Measurements from ENCODE around the gene UBR4. TPM values are rescaled to one million over a fixed set of nuclear protein-coding genes. Genes with fewer than 3 reads are reported as not detected.

The UBR4 gene
- total RNA-seq, 1 experiment from 2014 or later = 201 TPM

- Histone ChIP-seq H3K27ac (ENCODE audit: low read length) (no peak overlapping the region), H3K79me2 (ENCODE audit: low read length) (no peaks in the 10 kb centered on the region), H3K4me3 (ENCODE audit: low read length) (no peak overlapping the region), H3K36me3 (ENCODE audit: insufficient read depth, low read length) (no peaks in the 10 kb centered on the region), H3K27me3 (ENCODE audit: low read length) (no peaks in the 10 kb centered on the region), H3K9me3 (ENCODE audit: low read length) (no peaks in the 10 kb centered on the region), H4K20me1 (ENCODE audit: insufficient read depth, low read depth, low read length) (no peaks in the 10 kb centered on the region), H3K4me2 (ENCODE audit: low read depth, low read length, poor library complexity, severe bottlenecking) (no peak overlapping the region), H2AFZ (ENCODE audit: low read length) (no peak overlapping the region), H3K9me2 (replicated peaks; ENCODE audit: insufficient read depth, low read length) (no peaks in the 10 kb centered on the region), H3K9ac (ENCODE audit: low read length) (no peak overlapping the region), H3K4me1 (ENCODE audit: low read length) (no peaks in the 10 kb centered on the region)
- no peak for DNase-seq
Measured at GRCh38 chr1:19049798-19050197, 160.3 kb downstream of the UBR4 start.

- no peak overlapping the region for H3K4me2 ChIP-seq (ENCODE audit: low read depth, low read length, poor library complexity, severe bottlenecking)
- no peak overlapping the region for H2AFZ ChIP-seq (ENCODE audit: low read length)
- H3K27me3 ChIP-seq (ENCODE audit: low read length) = no peaks in the 10 kb centered on the region
- H3K9me2 ChIP-seq (replicated peaks; ENCODE audit: insufficient read depth, low read length) = no peaks in the 10 kb centered on the region
- H3K79me2 ChIP-seq (ENCODE audit: low read length) = no peaks in the 10 kb centered on the region
- no peak overlapping the region for H3K27ac ChIP-seq (ENCODE audit: low read length)
- no peak for DNase-seq
- no peaks in the 10 kb centered on the region for H3K36me3 ChIP-seq (ENCODE audit: insufficient read depth, low read length)
- H3K9ac ChIP-seq (ENCODE audit: low read length) = no peak overlapping the region
- H3K4me1 ChIP-seq (ENCODE audit: low read length) = no peaks in the 10 kb centered on the region
- no peaks in the 10 kb centered on the region for H3K9me3 ChIP-seq (ENCODE audit: low read length)
- H3K4me3 ChIP-seq (ENCODE audit: low read length) = no peak overlapping the region
- no peaks in the 10 kb centered on the region for H4K20me1 ChIP-seq (ENCODE audit: insufficient read depth, low read depth, low read length)
Measured at GRCh38 chr1:19049128-19049768, 160.8 kb downstream of the UBR4 start.

DNA sequence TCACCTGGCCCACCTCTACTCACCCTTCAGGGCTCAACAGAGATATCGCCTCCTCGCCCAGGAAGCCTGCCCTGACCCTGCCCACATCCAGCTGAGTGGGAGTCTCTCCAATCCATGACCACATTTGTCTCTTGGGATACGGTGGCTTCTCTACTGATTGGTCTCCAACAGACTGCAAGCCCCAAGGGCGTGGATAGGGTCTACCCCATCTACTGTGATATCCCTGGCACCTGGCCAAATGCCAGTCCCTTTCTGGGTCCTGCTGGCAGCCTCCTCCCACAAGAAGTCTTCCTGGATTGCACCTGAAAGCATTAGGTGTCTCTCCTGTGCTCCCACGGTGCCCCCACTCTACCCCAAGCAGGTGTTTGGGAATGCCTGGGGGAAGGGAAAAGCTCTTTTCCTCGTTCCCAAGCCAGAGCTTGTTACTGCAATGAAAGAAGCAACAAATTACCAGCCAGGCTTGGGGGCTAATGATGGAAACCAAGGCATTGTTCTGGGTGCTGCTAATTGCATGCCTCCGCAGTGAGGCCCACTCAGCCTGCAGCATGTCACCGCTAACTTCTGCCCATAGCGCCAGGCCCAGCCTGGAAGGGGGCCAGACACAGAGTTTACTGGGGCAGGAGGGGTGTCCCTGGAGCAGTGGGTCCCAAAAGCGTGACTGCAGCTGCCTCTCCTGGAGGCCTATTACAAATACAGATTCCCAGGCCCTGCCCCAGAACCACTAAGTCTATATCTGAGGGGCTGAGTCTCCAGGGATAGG lies 162.9 kb downstream of the UBR4 start:
- no peak for DNase-seq
- Histone ChIP-seq H2AFZ (ENCODE audit: low read length) (no peak overlapping the region), H4K20me1 (ENCODE audit: insufficient read depth, low read depth, low read length) (no peaks in the 10 kb centered on the region), H3K27me3 (ENCODE audit: low read length) (no peaks in the 10 kb centered on the region), H3K9me2 (replicated peaks; ENCODE audit: insufficient read depth, low read length) (no peaks in the 10 kb centered on the region), H3K4me2 (ENCODE audit: low read depth, low read length, poor library complexity, severe bottlenecking) (no peak overlapping the region), H3K36me3 (ENCODE audit: insufficient read depth, low read length) (no peaks in the 10 kb centered on the region), H3K4me3 (ENCODE audit: low read length) (no peak overlapping the region), H3K9ac (ENCODE audit: low read length) (no peak overlapping the region), H3K4me1 (ENCODE audit: low read length) (no peaks in the 10 kb centered on the region), H3K9me3 (ENCODE audit: low read length) (no peaks in the 10 kb centered on the region), H3K79me2 (ENCODE audit: low read length) (no peaks in the 10 kb centered on the region), H3K27ac (ENCODE audit: low read length) (no peak overlapping the region)

- no peak overlapping the region for H3K9ac ChIP-seq (ENCODE audit: low read length)
- H3K9me2 ChIP-seq (replicated peaks; ENCODE audit: insufficient read depth, low read length) = no peaks in the 10 kb centered on the region
- no peak overlapping the region for H3K4me2 ChIP-seq (ENCODE audit: low read depth, low read length, poor library complexity, severe bottlenecking)
- no peak overlapping the region for H3K27ac ChIP-seq (ENCODE audit: low read length)
- no peaks in the 10 kb centered on the region for H3K27me3 ChIP-seq (ENCODE audit: low read length)
- H2AFZ ChIP-seq (ENCODE audit: low read length) = no peak overlapping the region
- no peaks in the 10 kb centered on the region for H3K4me1 ChIP-seq (ENCODE audit: low read length)
- no peaks in the 10 kb centered on the region for H3K36me3 ChIP-seq (ENCODE audit: insufficient read depth, low read length)
- no peaks in the 10 kb centered on the region for H4K20me1 ChIP-seq (ENCODE audit: insufficient read depth, low read depth, low read length)
- no peaks in the 10 kb centered on the region for H3K79me2 ChIP-seq (ENCODE audit: low read length)
- no peak for DNase-seq
- H3K9me3 ChIP-seq (ENCODE audit: low read length) = no peaks in the 10 kb centered on the region
- no peak overlapping the region for H3K4me3 ChIP-seq (ENCODE audit: low read length)
Measured at GRCh38 chr1:19045898-19046880, 163.9 kb downstream of the UBR4 start.

GRCh38 chr1:19044975-19045831 lies 164.9 kb downstream of the UBR4 start:
- no peaks in the 10 kb centered on the region for H3K27me3 ChIP-seq (ENCODE audit: low read length)
- H3K4me2 ChIP-seq (ENCODE audit: low read depth, low read length, poor library complexity, severe bottlenecking) = no peak overlapping the region
- H4K20me1 ChIP-seq (ENCODE audit: insufficient read depth, low read depth, low read length) = no peaks in the 10 kb centered on the region
- H3K9me2 ChIP-seq (replicated peaks; ENCODE audit: insufficient read depth, low read length) = no peaks in the 10 kb centered on the region
- H3K4me3 ChIP-seq (ENCODE audit: low read length) = no peak overlapping the region
- no peak for DNase-seq
- no peaks in the 10 kb centered on the region for H3K79me2 ChIP-seq (ENCODE audit: low read length)
- H3K27ac ChIP-seq (ENCODE audit: low read length) = no peak overlapping the region
- H3K36me3 ChIP-seq (ENCODE audit: insufficient read depth, low read length) = no peaks in the 10 kb centered on the region
- no peaks in the 10 kb centered on the region for H3K4me1 ChIP-seq (ENCODE audit: low read length)
- no peak overlapping the region for H3K9ac ChIP-seq (ENCODE audit: low read length)
- no peaks in the 10 kb centered on the region for H3K9me3 ChIP-seq (ENCODE audit: low read length)
- H2AFZ ChIP-seq (ENCODE audit: low read length) = no peak overlapping the region

DNA sequence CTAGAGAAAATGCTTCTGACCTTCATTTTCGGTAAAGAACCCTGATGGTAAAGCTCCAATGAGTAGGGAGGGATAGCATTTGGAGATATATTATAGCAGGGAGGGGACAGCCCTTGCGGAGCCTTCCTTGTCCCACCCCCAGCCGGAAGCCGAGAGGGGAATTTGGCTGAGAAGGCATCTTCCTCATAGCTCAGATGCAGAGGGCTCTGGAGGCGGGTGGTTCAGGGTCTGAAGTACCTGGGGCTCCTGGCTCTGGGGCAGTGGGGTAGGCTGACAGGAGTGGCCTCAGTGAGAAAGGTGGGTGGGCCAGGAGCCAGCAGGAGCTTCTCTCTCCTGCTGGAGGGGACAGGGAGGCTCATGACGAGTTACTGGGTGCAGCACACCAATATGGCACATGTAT lies 165.6 kb downstream of the UBR4 start:
- no peaks in the 10 kb centered on the region for H3K79me2 ChIP-seq (ENCODE audit: low read length)
- no peaks in the 10 kb centered on the region for H3K9me3 ChIP-seq (ENCODE audit: low read length)
- H2AFZ ChIP-seq (ENCODE audit: low read length) = no peak overlapping the region
- H3K36me3 ChIP-seq (ENCODE audit: insufficient read depth, low read length) = no peaks in the 10 kb centered on the region
- H3K9ac ChIP-seq (ENCODE audit: low read length) = no peak overlapping the region
- H3K27ac ChIP-seq (ENCODE audit: low read length) = no peak overlapping the region
- H4K20me1 ChIP-seq (ENCODE audit: insufficient read depth, low read depth, low read length) = no peaks in the 10 kb centered on the region
- H3K4me3 ChIP-seq (ENCODE audit: low read length) = no peak overlapping the region
- no peak for DNase-seq
- H3K4me2 ChIP-seq (ENCODE audit: low read depth, low read length, poor library complexity, severe bottlenecking) = no peak overlapping the region
- no peaks in the 10 kb centered on the region for H3K9me2 ChIP-seq (replicated peaks; ENCODE audit: insufficient read depth, low read length)
- H3K4me1 ChIP-seq (ENCODE audit: low read length) = no peaks in the 10 kb centered on the region
- no peaks in the 10 kb centered on the region for H3K27me3 ChIP-seq (ENCODE audit: low read length)

DNA sequence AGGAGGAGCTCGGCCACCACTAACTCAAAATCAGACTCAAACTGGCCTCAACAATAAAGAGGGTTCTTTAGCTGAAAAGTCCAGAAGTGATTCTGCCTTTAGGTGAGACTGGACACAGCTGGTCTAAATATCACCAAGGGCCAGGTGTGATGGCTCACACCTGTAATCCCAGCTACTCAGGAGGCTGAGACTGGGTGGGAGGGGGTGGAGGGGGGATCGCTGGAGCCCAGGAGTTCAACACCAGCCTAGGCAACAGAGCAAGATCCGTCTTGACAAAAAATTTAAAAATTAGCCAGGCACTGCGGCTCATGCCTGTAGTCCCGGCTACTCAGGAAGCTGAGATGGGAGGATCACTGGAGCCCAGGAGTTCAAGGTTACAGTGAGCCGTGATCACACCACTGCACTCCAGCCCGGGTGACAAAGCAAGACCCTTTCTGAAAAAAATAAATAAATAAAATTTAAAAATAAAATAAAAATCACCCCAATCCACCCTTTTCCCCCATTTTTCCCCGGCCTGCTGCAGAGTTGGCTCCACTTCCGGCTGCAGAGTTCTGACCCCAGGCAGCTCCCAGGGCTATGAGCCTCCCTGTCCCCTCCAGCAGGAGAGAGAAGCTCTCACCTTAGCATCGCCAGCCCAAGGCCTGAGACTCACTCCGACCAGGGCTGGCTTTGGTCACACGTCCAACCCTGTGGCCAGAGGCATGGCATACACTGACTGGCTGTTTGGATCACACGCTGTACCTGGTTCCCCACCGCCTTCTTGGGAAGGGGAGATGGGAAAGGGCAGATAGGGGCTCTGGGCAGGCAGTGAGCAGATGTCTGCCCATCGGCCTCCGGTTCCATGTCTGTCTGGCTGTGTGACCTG lies 166.3 kb downstream of the UBR4 start:
- H3K4me1 ChIP-seq (ENCODE audit: low read length) = no peaks in the 10 kb centered on the region
- no peak for DNase-seq
- H3K79me2 ChIP-seq (ENCODE audit: low read length) = no peaks in the 10 kb centered on the region
- H3K4me3 ChIP-seq (ENCODE audit: low read length) = no peak overlapping the region
- H4K20me1 ChIP-seq (ENCODE audit: insufficient read depth, low read depth, low read length) = no peaks in the 10 kb centered on the region
- H3K9me3 ChIP-seq (ENCODE audit: low read length) = no peaks in the 10 kb centered on the region
- H3K36me3 ChIP-seq (ENCODE audit: insufficient read depth, low read length) = no peaks in the 10 kb centered on the region
- H3K27me3 ChIP-seq (ENCODE audit: low read length) = no peaks in the 10 kb centered on the region
- no peak overlapping the region for H3K27ac ChIP-seq (ENCODE audit: low read length)
- H2AFZ ChIP-seq (ENCODE audit: low read length) = no peak overlapping the region
- no peak overlapping the region for H3K4me2 ChIP-seq (ENCODE audit: low read depth, low read length, poor library complexity, severe bottlenecking)
- no peak overlapping the region for H3K9ac ChIP-seq (ENCODE audit: low read length)
- no peaks in the 10 kb centered on the region for H3K9me2 ChIP-seq (replicated peaks; ENCODE audit: insufficient read depth, low read length)
